HG03064 (cell line): Measurements from ENCODE around the gene VPS33A.
"Not testable (repeated sequence)": the region's sequence is repeated elsewhere in the genome, so short reads cannot be mapped to it uniquely, and the experiment has no call there.

Experiments
- ATAC-seq: cut with Tn5 transposase; IDR thresholded peaks from one replicate; pipeline ENCODE4 v1.9.1; 2021; ENCODE audit warnings: low read depth; ENCODE audit not compliant: unreplicated experiment

Gene VPS33A

DNA sequence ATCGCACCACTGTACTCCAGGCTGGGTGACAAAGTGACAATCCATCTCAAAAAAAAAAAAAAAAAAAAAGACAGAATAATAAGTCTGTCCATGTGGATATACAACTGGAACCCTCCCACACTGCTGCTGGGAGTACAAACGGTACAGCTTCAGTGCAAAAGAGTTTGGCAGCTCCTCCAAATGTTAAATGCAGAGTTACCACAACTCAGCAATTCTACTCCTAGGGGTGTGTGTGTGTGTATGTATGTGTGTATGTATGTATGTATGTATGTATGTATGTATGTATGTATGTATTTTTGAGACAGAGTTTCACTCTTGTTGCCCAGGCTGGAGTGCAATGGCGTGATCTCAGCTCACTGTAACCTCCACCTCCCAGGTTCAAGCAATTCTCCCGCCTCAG is 7.4 kb downstream of the VPS33A start:
- ATAC-seq = not testable (repeated sequence)

DNA sequence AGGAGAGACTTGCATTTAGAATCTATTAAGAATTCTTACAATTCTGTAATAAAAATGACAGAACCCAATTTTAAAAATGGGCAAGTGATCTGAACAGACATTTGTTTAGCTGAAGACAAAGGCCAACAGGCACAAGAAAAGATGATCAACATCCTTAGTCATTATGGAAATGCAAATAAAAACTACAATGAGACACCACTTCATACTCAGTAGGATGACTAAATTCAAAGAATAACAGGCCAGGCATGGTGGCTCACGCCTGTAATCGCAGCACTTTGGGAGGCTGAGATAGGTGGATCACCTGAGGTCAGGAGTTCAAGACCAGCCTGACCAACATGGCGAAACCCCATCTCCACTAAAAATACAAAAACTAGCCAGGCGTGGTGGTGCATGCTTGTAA is 7.8 kb downstream of the VPS33A start:
- not testable (repeated sequence) for ATAC-seq

DNA sequence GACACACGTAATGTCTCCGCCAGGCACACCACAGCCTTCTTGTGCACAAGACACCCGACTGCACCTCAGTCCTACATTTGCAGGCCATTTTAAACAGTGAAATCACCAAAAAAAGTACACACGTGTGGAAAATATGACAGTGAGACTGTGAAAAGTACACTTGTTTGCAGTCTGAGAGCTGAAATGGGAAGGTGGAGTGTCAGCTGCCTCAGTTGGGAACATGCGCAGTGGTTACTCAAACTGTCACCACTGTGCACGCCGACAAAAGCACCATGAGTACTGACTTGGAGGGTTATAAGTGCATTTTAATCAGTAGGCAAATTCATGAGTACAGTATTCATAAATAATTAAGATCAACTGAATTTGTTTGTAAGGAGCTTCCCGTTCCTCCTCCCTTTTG is 15.8 kb downstream of the VPS33A start:
- ATAC-seq = no peak

DNA sequence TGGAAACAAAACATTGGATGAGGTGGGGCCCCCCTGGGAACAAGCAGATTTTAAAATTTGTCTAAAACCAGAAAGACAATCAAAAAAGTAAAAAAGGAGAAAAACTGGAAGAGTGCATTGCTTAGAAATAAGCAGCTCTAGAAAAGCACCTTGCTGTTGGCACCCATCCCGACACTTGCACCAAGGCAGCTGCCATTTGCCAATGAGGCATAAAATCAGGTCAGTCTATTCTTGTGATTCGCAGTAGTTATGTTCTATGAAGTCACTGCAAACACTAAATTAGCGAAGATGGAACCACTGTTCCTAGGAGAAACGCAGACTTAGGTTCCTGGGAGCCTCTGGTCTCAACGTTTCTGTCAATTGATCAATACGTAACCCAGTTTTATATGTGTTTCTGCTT is 16.2 kb downstream of the VPS33A start:
- no peak for ATAC-seq

DNA sequence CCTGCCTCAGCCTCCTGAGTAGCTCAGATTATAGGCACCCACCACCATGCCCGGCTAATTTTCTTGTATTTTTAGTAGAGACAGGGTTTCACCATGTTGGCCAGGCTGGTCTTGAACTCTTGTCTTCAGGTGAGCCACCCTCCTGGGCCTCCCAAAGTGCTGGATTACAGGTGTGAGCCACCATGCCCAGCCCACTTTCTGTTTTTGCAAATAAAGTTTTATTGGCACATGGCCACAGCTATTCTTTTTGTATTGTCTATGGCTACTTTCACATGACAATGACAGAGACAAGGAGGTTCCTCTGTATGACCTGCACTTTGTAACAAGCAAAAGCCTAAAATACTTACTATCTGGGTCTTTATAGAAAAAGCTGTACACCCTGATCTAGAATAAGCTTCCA is 20.7 kb downstream of the VPS33A start:
- no peak for ATAC-seq

DNA sequence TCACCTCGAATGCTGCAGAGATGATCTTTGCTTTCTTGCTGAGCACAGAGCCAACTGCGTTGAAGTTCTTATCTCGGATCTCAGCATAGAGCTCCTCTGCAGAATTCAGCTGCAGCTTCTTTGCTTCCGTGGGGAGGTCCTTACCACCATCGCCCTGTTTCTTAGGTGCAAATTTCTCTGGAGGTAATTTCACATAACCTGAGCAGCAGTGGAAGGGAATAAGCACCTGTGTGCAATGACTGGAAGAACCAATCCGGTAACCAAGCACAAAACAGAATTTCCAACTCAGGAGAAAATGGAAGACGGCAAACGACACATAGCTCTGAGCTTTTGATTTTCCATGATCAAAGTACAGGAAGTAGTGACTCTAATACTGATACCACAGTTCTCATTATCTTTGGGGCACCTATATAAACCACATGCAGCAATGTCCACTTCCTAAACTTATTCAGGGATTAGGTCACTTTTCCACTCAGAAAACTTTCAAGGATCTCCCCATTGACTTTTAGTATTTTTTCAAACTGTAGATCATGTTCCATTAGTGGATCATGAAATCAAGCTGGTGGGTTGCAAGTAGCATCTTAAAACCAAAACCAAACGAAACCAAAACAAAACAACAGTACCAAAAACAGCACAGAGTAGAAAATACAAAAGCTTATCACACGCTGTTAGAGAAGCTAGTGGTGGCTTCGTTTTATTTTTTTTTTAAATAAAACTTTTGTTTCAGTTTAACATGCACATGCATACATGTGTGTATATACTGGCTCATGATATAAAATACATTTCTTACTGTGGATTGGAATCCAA is 21.5 kb downstream of the VPS33A start:
- ATAC-seq = no peak

DNA sequence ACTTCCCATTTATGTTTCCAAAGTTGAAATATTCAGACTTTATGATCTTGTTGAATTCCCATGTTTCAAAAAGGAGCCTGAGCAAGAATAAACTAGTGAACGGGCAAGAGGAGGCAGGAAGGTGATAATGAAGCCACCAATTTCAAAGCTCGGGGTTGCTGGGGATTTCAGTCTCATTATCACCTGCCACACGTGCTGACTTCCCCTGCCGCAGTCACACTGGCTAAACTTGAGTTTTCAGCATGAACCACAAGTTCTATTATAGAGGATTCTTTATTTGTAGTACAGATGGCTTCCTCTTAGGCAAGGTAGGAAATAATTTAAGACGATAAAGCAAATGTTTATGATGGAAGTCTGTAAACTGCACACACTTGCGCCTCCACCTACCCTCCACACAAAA is 22.3 kb downstream of the VPS33A start:
- no peak for ATAC-seq

DNA sequence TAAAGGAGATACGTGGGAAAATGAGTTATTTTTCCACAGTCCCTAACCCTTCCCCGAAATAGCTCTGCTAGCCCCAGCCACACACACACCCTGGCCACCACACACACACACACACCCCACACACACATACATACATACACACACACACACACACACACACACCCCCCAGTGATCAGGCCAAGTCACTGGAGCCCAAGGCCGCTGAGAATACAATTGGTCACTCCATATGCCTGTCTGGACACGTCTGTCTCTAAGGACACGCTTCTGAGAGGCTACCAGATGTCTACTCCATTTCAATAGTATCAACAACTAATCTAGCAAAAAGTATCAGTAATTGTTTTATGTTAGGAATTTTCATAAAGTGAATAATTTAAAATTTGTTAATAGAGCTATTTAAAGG is 27.4 kb downstream of the VPS33A start:
- ATAC-seq = no peak

DNA sequence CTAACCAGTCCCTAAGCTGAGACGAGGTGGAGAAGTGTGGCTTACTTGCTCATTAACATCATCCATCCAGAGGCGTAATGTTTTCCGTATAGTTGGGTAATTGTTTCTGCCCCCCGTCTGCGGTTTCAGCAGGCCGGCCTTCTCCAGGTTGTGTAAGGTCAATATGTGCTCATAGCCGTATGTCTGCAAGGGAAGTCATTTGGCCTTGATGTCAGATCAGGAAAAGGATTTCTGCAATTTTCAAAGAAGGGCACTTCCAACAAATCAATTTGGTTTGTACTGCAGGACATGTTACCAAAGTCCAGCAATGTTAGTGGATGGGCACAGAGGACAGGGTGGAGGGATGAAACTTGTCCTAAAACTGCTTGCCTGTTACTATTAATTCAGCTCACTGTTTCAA is 30.6 kb downstream of the VPS33A start:
- ATAC-seq = no peak

DNA sequence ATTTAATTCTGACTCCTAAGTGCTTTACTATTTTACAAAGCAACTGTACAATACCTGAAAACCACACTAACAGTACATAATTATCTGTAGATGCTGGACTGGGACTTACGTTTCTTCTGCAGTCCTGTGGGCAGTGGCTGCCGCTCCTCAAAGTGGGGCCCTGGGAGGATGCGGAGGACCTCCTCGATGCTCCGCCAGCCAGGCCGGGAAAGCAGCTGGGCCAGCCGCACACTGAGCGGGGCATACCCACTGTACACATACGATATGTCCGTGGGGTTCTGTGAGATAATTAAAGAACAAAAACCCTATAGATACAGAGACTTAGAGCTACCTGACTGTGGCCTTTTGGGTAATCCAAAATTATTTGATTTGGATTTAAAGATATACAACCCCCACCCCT is 33.6 kb downstream of the VPS33A start:
- ATAC-seq = no peak

DNA sequence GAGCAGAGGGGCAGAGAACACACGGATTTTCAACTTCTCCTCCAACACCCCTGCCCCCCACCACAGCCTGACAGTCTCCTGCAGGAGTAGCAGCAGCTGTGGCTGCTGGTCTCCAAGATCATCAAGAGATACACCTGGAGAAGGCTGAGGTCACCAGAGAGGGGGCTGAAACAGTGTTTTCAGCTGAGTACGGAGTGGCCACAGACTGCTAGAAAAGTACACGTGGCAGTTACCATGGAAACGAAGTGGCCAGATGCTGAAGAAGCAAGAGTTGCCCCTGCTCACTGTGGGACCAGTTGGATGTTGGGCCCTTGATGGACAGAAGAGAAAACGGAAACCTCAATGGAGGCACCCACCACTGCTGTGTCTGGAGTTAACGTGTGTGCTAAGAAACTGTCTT is 35.5 kb downstream of the VPS33A start:
- ATAC-seq = no peak

DNA sequence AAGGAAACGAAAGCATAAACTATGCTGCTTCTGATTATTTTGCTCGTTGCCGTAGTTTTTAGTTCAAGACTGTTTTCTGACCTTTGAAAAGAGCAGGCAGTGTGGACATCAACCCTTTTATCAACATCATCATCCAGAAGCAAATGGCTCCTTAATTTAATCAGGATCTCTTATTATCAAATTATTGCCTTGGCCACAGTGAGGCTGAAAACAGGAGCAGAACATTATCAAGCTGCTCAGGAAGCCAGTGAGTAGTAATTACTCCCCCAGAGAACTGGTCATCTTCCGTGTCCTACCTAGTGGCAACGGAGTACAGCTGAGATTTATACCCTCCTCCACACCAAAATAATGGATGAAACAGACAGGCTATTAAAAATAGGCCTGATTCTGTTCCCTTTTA is 38.2 kb downstream of the VPS33A start:
- ATAC-seq = no peak

DNA sequence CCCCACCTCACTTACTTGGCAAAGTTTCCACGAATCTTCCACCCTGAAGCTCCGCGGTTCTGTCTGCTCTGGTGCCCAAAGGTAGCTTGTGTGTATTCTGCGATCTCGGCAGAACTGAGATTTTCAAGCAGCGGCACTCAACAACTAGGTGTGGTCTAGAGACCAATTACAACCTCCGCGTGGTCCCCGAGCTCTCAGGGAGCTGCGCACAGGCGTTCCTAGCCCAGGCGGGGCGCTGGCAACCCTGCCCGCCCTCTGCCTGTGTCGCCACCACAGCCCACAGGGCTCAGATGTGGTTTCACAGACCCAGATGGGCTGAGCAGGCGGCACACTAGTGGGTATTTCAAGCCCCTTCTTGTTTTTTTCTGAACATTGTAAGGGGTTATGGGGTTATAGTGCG is 39.0 kb downstream of the VPS33A start:
- no peak for ATAC-seq

DNA sequence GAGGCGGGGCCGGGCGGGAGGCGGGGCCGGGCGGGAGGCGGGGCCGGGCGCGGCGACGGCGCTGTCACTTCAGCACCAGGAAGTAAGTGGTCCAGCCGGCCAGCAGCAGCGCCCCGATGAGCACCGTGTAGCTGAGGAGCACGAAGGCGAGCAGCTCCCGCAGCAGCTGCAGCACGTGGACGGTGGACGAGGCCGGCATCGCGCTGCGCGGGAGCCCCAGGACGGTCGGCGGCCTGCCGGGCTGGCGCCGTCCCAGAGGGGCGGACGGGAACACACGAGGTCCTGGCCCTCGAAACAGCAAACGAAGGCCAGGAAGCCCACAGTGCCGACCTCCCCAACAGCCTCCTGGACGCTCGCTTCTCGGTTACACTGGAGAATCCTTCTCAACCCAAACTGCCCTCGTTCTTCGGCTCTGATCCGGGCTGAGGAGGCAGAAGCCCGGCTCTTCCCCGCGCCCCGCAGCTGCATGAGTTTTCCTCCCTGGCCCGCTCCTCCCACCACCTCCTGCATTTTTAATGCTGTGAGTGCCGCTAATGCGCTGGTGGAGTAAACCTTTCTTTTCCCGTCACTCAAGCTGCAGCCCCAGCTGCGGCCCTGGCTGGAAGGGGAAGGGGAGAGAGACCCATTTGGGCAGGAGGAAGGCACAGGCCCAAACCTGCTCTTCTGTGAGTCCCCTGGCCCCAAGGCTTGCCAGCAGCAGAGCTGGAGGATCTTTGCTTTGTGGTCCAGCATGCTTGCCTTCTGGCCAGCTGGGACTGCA is 39.7 kb downstream of the VPS33A start:
- no peak for ATAC-seq

DNA sequence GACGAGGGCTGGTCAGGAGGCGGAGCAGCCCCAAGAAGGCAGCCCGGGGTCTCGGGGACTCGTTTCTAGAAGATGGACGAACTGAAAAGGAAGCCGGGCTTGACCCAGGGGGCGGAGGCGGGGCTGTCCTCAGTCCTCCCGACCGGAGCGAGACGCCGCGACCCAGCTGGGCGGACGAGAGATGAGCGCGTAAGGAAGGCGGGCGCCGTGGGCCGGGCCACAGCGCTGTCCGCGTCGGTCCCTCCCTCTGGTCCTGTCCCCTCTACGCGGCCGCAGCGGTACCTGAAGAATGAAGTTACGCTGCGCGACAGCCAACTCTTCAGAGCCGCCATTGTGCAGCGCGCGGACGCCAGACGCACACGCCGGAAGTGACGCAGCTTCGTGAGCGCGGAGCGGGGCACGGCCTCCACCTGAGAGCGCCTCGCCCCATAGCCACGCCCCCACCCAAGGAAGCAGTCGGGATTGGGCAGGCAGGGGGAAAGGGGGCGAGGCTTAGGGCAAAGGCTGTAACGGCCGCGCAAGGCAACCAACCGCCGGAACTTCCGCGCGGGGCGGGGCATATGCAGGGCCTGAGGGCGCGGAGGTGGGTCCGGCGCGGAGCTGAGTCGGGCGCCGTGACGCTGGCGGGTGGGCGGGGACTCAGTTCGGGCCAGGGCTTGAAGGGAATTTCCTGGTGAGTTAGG is 40.5 kb downstream of the VPS33A start, which contains the start of gene DIABLO:
Gene DIABLO, minus strand, starts transcription at position 370 of the 683 bp plus-strand sequence. Its CDS starts 38 bp downstream, at position 332.
- peak; percentile 88 for ATAC-seq

DNA sequence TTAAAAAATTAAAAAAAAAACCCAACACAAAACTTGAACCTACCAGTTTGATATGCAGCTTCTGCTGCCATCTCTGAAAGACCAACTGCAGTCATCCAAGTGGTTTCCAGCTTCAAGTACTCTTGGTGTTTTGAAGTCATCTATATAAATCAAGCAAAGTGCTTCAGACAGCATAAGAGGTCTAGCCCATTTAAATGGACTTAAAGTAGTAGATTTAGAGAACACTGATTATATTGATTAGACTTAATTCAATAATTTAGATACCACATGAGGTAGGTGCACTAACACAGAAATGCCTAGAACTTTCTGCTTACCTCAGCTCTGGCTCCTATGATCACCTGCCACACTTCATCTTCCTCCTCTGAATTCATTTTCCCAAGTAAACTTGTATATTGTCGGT is 49.8 kb downstream of the VPS33A start:
- ATAC-seq = no peak

DNA sequence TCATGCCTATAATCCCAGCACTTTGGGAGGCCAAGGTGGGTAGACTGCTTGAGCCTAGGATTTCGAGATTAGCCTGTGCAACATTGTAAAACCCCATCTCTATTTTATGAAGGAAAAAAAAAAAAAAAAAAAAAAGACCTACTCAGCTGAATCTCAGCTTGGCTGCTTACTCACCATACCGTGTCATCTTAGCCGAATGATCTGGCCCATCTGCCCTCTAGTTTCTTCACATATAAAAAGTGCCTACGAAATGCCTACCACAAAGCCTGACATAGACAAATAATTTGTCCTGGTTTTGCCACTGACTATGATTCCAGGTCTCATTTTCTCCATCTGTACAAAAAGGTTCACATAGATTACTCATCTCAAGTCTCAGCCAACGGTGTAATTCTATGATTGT is 50.5 kb downstream of the VPS33A start:
- ATAC-seq = no peak

DNA sequence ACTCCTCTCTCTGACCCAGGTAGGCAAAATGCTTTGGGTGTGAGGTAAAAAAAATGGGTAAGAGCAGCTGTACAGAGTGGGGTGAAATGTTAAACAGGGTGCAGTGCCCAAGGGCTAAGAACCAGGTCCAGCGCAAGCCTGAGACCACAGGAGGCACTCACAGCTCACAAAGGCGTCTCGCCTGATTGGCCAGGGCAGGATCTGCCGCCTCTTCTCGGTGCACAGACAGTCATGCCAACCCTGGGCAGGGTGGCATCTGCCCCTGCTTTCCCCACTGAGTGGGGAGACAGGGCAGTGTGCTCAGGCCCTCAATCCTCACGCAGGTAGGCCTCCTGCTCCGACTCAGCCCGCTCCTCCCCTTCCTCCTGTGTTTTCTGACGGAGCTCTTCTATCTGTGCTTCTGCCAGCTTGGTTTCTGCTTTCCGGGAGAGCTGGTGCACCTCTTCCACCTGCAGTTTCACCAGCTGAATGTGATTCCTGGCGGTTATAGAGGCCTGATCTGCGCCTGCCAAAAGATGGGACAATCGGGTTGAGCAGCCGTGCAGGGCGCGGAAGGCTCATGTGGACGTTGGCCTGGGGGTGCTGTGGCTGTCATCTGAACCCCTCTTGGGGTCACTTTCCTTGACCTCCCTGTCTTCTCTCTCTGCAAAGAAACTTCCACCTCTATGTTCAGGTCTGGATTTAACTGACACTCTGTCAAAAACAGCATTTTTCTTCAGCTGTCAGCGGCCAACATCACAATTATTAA is 58.0 kb downstream of the VPS33A start:
- ATAC-seq = no peak

DNA sequence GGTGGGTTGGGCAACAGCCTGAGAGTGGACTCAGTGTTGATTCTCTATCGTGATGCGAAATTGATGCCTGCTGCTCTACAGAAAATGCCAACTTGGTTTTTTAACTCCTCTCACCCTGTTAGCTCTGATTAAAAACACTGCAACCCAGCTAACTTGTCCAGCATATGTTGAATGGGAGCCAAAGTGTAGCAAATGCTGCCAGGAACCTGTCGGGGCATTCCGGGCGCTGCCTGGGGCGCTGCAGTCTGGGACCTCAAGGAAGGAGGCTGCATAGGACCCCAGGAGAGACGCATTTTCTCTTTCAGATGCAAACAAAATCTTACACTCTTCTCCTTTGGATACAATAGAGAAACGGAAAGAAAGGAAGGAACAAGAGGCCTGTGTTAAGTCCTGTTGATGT is 58.9 kb downstream of the VPS33A start:
- ATAC-seq = no peak

DNA sequence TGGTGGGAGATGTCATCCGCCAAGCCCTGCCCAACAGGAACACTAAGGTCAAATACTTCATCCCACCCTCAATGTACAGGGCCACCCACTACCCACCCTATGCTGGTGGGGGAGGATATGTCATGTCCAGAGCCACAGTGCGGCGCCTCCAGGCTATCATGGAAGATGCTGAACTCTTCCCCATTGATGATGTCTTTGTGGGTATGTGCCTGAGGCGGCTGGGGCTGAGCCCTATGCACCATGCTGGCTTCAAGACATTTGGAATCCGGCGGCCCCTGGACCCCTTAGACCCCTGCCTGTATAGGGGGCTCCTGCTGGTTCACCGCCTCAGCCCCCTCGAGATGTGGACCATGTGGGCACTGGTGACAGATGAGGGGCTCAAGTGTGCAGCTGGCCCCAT is 59.3 kb downstream of the VPS33A start:
- no peak for ATAC-seq
